ENCODE measurements around the gene JARID2.

JARID2 gene

GRCh38 chr6:15305496-15305895, 59.6 kb downstream of the JARID2 start:
- Histone ChIP-seq H3K4me1 (peaks cover 0 to 24% (median 13%) of the 10 kb centered on the region in 4 donors), H3K36me3 (no peaks in the 10 kb centered on the region), H3K27ac (no peak overlapping the region), H3K9me3 (no peaks in the 10 kb centered on the region), H3K4me3 (no peak overlapping the region), H3K27me3 (no peaks in the 10 kb centered on the region)
- DNase-seq, result no peak
- intact Hi-C loops (cut with DNase I; ENCODE audit: low total_unique reads), result no loop called here
- TF ChIP-seq CTCF (IDR thresholded peaks at IDR 0.05), result no peak

- no peaks in the 10 kb centered on the region for H3K27me3 ChIP-seq
- H3K4me1 ChIP-seq, result peaks cover 0 to 29% (median 17%) of the 10 kb centered on the region in 4 donors
- intact Hi-C loops (cut with DNase I; ENCODE audit: low total_unique reads), result no loop called here
- H3K36me3 ChIP-seq, result no peaks in the 10 kb centered on the region
- no peaks in the 10 kb centered on the region for H3K9me3 ChIP-seq
- no peak for TF ChIP-seq CTCF (IDR thresholded peaks at IDR 0.05)
- H3K4me3 ChIP-seq, result no peak overlapping the region
- DNase-seq, result no peak
- no peak overlapping the region for H3K27ac ChIP-seq
These were observed 60.0 kb downstream of the JARID2 start for GRCh38 chr6:15305909-15306308.

- Histone ChIP-seq H3K4me3 (no peak overlapping the region), H3K36me3 (no peaks in the 10 kb centered on the region), H3K27me3 (no peaks in the 10 kb centered on the region), H3K9me3 (no peaks in the 10 kb centered on the region), H3K4me1 (peaks cover 0 to 49% (median 27%) of the 10 kb centered on the region in 4 donors), H3K27ac (no peak overlapping the region)
- DNase-seq, result no peak
- intact Hi-C loops (cut with DNase I; ENCODE audit: low total_unique reads), result no loop called here
- no peak for TF ChIP-seq CTCF (IDR thresholded peaks at IDR 0.05)
These were observed 62.8 kb downstream of the JARID2 start for GRCh38 chr6:15308435-15309213.

- Histone ChIP-seq H3K4me3 (no peak overlapping the region), H3K4me1 (peaks cover 0 to 52% (median 27%) of the 10 kb centered on the region in 4 donors), H3K9me3 (no peaks in the 10 kb centered on the region), H3K36me3 (no peaks in the 10 kb centered on the region), H3K27me3 (no peaks in the 10 kb centered on the region), H3K27ac (peak overlapping the region in 1 of 2 donors; percentile 10)
- intact Hi-C loops (cut with DNase I; ENCODE audit: low total_unique reads), result no loop called here
- no peak for TF ChIP-seq CTCF (IDR thresholded peaks at IDR 0.05)
- DNase-seq, result no peak
These were observed 63.9 kb downstream of the JARID2 start for GRCh38 chr6:15309611-15310283.

- no peak for TF ChIP-seq CTCF (IDR thresholded peaks at IDR 0.05)
These were observed 64.8 kb downstream of the JARID2 start for GRCh38 chr6:15310680-15311079.

More at GRCh38 chr6:15310680-15311079, 64.8 kb downstream of the JARID2 start:
- no peaks in the 10 kb centered on the region for H3K27me3 ChIP-seq
- intact Hi-C loops (cut with DNase I; ENCODE audit: low total_unique reads), result no loop called here
- DNase-seq, result no peak
- no peak overlapping the region for H3K27ac ChIP-seq
- H3K9me3 ChIP-seq, result no peaks in the 10 kb centered on the region
- H3K36me3 ChIP-seq, result no peaks in the 10 kb centered on the region
- H3K4me1 ChIP-seq, result peaks cover 0 to 52% (median 25%) of the 10 kb centered on the region in 4 donors
- H3K4me3 ChIP-seq, result no peak overlapping the region

Data from tibial artery (tissue), 4 donors.